Keratinocyte (primary cell): ENCODE results near the gene MYO1H. TPM values are rescaled to one million over a fixed set of nuclear protein-coding genes. Genes with fewer than 3 reads are reported as not detected.

Experiments
- DNase-seq: peaks from one replicate; pipeline ENCODE4 v3.0.0-alpha.2; 2011; ENCODE audit warnings: low read depth, missing footprints, low spot score
- FAIRE-seq: peaks from 2 replicates; lab custom pipeline; 2011; peaks lifted over from hg19 to GRCh38; lab: Jason Lieb, UNC
- H2AFZ ChIP-seq: 2 replicates; pipeline ENCODE4 v1.6.0; 2012; ENCODE audit warnings: low read length, control low read depth, inconsistent platforms; ENCODE audit not compliant: control insufficient read depth
- H3K27ac ChIP-seq: 2 replicates; pipeline ENCODE4 v1.5.1; 2011; ENCODE audit warnings: low read length; ENCODE audit not compliant: control insufficient read depth, insufficient read depth
- H3K27me3 ChIP-seq: 3 replicates; pipeline ENCODE4 v1.6.0; 2011; ENCODE audit warnings: low read length; ENCODE audit not compliant: control insufficient read depth, insufficient read depth; ENCODE audit errors: extremely low read depth
- H3K36me3 ChIP-seq, 2 experiments: 2 replicates in 1 of 2; 3 replicates in 1 of 2; pipeline ENCODE4 v1.5.1; 2011; ENCODE audit warnings: low read length in 2 of 2, mild to moderate bottlenecking in 1 of 2; ENCODE audit not compliant: control insufficient read depth in 2 of 2, insufficient read depth in 2 of 2; ENCODE audit errors: extremely low read depth in 1 of 2
- H3K4me1 ChIP-seq: 3 replicates; pipeline ENCODE4 v1.5.1; 2011; ENCODE audit warnings: low read length; ENCODE audit not compliant: control insufficient read depth, insufficient read depth; ENCODE audit errors: extremely low read depth
- H3K4me2 ChIP-seq: 3 replicates; pipeline ENCODE4 v1.6.0; 2011; ENCODE audit warnings: low read depth, low read length; ENCODE audit not compliant: control insufficient read depth, insufficient read depth; ENCODE audit errors: extremely low read depth
- H3K4me3 ChIP-seq, 3 experiments: fragments of 200-600 bp in 1 of 3; sonication (generic) in 1 of 3; 2 replicates in 2 of 3; 3 replicates in 1 of 3; pipeline ENCODE4 v1.5.1; 2011 to 2016; ENCODE audit warnings: low read length in 3 of 3, mild to moderate bottlenecking in 3 of 3, control low read depth in 2 of 3, inconsistent platforms in 1 of 3, low read depth in 1 of 3, mixed read lengths in 1 of 3, mixed run types in 1 of 3, moderate library complexity in 1 of 3; ENCODE audit not compliant: control insufficient read depth in 2 of 3, insufficient read depth in 2 of 3; ENCODE audit errors: extremely low read depth in 1 of 3
- H3K79me2 ChIP-seq: 2 replicates; pipeline ENCODE4 v1.6.0; 2012; ENCODE audit warnings: low read length; ENCODE audit not compliant: control insufficient read depth, insufficient read depth
- H3K9ac ChIP-seq: 3 replicates; pipeline ENCODE4 v1.6.0; 2011; ENCODE audit warnings: low read length; ENCODE audit not compliant: control insufficient read depth, insufficient read depth; ENCODE audit errors: extremely low read depth
- H3K9me1 ChIP-seq: 3 replicates; pipeline ENCODE4 v1.6.0; 2011; ENCODE audit warnings: low read length; ENCODE audit not compliant: control insufficient read depth, insufficient read depth; ENCODE audit errors: extremely low read depth
- H3K9me3 ChIP-seq: 2 replicates; pipeline ENCODE4 v1.5.1; 2012; ENCODE audit warnings: low read depth, low read length; ENCODE audit not compliant: control insufficient read depth
- H4K20me1 ChIP-seq: 3 replicates; pipeline ENCODE4 v1.6.0; 2011; ENCODE audit warnings: low read length; ENCODE audit not compliant: control insufficient read depth, insufficient read depth; ENCODE audit errors: extremely low read depth
- EZH2 ChIP-seq: IDR thresholded peaks from one replicate; pipeline ENCODE4 v1.6.1; 2012; ENCODE audit warnings: inconsistent platforms, mild to moderate bottlenecking, low read length, moderate library complexity
- dilution Hi-C: fragments of 300-500 bp; cut with MboI; formaldehyde crosslinking; loops from one replicate; pipeline ENCODE4 v1.7.0; 2020; ENCODE audit warnings: low sequenced_read_pairs; ENCODE audit not compliant: extremely low pct_ligation_motif_present
- polyA plus RNA-seq, 5 experiments: library from polyadenylated mRNA; depleted of rRNA in 3 of 5; stranded (reverse) in 3 of 5; stranded (forward) in 1 of 5; unstranded in 1 of 5; fragments of >200 nt; gene quantifications; 1 replicate in 1 of 5; 2 replicates in 3 of 5; 3 replicates in 1 of 5; pipeline versions ENCODE4 v1.2.1 to v1.2.3, GENCODE V29; 2011 to 2012; ENCODE audit warnings: missing spikeins in 2 of 5, low read depth in 1 of 5, low replicate concordance in 1 of 5
- TF ChIP-seq, protein P1 (sequence below), 3 experiments: IDR thresholded peaks in 1 of 3; conservative IDR thresholded peaks in 1 of 3; optimal IDR thresholded peaks in 1 of 3; 2 replicates in 2 of 3; 3 replicates in 1 of 3; pipeline versions ENCODE3 to v1.5.1; 2011; ENCODE audit warnings: low read length in 3 of 3, mild to moderate bottlenecking in 3 of 3, moderate library complexity in 2 of 3, control low read depth in 1 of 3, inconsistent platforms in 1 of 3; ENCODE audit not compliant: insufficient read depth in 2 of 3; ENCODE audit errors: extremely low read depth in 1 of 3

The MYO1H gene
- polyA plus RNA-seq, 1 donor (not counting 4 experiments of a cell fraction or from before 2014, with no cell fraction given), result not detected

DNA sequence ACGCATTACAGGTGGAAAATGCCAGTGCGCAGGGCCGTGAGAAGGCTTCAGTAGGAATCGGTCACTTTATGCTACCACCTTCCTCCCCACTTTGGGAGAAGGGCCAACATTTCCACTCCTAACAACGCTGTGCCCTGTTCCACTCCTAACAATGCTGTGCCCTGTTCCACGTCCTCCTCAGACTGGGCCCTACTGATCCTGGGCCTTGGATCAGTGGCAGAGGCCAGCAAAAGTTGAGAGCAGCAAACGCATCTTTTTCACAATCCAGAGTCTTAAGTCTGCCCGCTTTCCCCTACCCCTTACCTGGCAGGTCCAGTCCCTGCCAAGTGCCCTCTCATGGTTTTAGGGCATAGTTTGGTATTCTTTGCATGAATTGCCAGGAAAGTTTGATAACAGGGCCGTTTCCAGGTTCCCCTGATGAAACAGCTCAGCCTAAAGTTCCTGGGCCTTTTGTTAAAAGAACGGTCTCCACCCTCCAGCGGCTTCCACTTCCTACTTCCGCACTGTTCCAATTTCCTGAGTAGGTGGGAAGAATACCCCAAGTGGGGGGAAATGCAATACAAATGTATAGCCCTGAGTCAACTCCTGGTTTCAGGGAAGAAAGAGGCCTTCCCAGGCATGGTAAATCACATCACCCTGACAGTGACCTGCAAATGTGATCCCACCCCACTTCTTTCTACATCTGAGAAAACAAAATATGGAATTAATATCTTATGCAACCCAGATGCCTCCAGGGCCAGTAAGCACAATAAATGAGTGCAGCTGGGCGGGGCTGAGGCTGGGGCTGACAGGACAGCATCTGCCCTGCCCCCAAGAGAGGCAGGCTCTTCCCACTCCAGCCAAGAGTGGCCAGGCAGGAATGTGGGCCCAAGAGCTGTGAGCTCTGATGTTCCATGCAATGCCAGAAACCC lies 114.4 kb downstream of the MYO1H start:
- Histone ChIP-seq H3K4me2 (peak overlapping the region; percentile 75), H2AFZ (no peak overlapping the region), H3K4me3 (peak overlapping the region in 2 of 3 experiments; percentile 25 to 34), H3K9me1 (peaks cover 9% of the 10 kb centered on the region), H3K27ac (peak overlapping the region; percentile 63), H3K4me1 (peaks cover 36% of the 10 kb centered on the region), H3K27me3 (no peaks in the 10 kb centered on the region), H3K36me3 (peaks cover 32 to 37% of the 10 kb centered on the region in 2 experiments), H3K9ac (peak overlapping the region; percentile 18), H4K20me1 (peaks cover 33% of the 10 kb centered on the region), H3K9me3 (no peaks in the 10 kb centered on the region), H3K79me2 (peaks cover 88% of the 10 kb centered on the region)
- TF ChIP-seq, protein P1, sequence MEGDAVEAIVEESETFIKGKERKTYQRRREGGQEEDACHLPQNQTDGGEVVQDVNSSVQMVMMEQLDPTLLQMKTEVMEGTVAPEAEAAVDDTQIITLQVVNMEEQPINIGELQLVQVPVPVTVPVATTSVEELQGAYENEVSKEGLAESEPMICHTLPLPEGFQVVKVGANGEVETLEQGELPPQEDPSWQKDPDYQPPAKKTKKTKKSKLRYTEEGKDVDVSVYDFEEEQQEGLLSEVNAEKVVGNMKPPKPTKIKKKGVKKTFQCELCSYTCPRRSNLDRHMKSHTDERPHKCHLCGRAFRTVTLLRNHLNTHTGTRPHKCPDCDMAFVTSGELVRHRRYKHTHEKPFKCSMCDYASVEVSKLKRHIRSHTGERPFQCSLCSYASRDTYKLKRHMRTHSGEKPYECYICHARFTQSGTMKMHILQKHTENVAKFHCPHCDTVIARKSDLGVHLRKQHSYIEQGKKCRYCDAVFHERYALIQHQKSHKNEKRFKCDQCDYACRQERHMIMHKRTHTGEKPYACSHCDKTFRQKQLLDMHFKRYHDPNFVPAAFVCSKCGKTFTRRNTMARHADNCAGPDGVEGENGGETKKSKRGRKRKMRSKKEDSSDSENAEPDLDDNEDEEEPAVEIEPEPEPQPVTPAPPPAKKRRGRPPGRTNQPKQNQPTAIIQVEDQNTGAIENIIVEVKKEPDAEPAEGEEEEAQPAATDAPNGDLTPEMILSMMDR (optimal IDR thresholded peaks at IDR 0.05 in 1 of 3, IDR thresholded peaks at IDR 0.05 in 1 of 3, conservative IDR thresholded peaks at IDR 0.05 in 1 of 3; ENCODE audit: extremely low read depth in 1 of 3, insufficient read depth in 2 of 3, low read length in 3 of 3), result no peak
- TF ChIP-seq EZH2, result no peak
- dilution Hi-C loops, result no loop called here
- peak; percentile 35 for DNase-seq
- FAIRE-seq, result no peak

- peak; percentile 94 for FAIRE-seq
- no peak for DNase-seq
- Histone ChIP-seq H3K4me1 (peaks cover 36% of the 10 kb centered on the region), H3K36me3 (peaks cover 31 to 36% of the 10 kb centered on the region in 2 experiments), H3K4me3 (peak overlapping the region in 2 of 3 experiments; percentile 17 to 35), H3K4me2 (peak overlapping the region; percentile 75), H3K9me3 (no peaks in the 10 kb centered on the region), H3K27me3 (no peaks in the 10 kb centered on the region), H3K9ac (peak overlapping the region; percentile 42), H3K79me2 (peaks cover 89% of the 10 kb centered on the region), H3K27ac (peak overlapping the region; percentile 40), H3K9me1 (peaks cover 9% of the 10 kb centered on the region), H4K20me1 (peaks cover 33% of the 10 kb centered on the region), H2AFZ (no peak overlapping the region)
- dilution Hi-C loops, result no loop called here
- TF ChIP-seq, protein P1 (optimal IDR thresholded peaks at IDR 0.05 in 1 of 3, IDR thresholded peaks at IDR 0.05 in 1 of 3, conservative IDR thresholded peaks at IDR 0.05 in 1 of 3; ENCODE audit: extremely low read depth in 1 of 3, insufficient read depth in 2 of 3, low read length in 3 of 3), result no peak
- no peak for TF ChIP-seq EZH2
These were observed 115.4 kb downstream of the MYO1H start for GRCh38 chr12:109462868-109463692.
